H9 (cell line): ENCODE results near the gene HPSE. TPM values are rescaled to one million over a fixed set of nuclear protein-coding genes. Genes with fewer than 3 reads are reported as not detected.

ENCODE experiments used
- DNase-seq: peaks from one replicate; pipeline ENCODE4 v3.0.0-alpha.2; 2017
- H2AFZ ChIP-seq: one replicate; pipeline ENCODE4 v1.6.1; 2013; ENCODE audit warnings: mild to moderate bottlenecking, low read length, control low read depth, moderate library complexity
- H2AK5ac ChIP-seq: 2 replicates; pipeline ENCODE4 v1.6.1; 2013; ENCODE audit warnings: low read length, control low read depth, mixed read lengths; ENCODE audit not compliant: insufficient read length
- H2BK120ac ChIP-seq: one replicate; pipeline ENCODE4 v1.6.1; 2013; ENCODE audit warnings: low read depth, mild to moderate bottlenecking, low read length, control low read depth, inconsistent platforms; ENCODE audit not compliant: poor library complexity, severe bottlenecking
- H2BK12ac ChIP-seq: 2 replicates; pipeline ENCODE4 v1.6.1; 2013; ENCODE audit warnings: low read length, control low read depth, mixed read lengths, low read depth; ENCODE audit not compliant: insufficient read length
- H2BK15ac ChIP-seq: 2 replicates; pipeline ENCODE4 v1.6.1; 2013; ENCODE audit warnings: low read depth, low read length, control low read depth
- H2BK20ac ChIP-seq: one replicate; pipeline ENCODE4 v1.6.1; 2013; ENCODE audit warnings: low read depth, mild to moderate bottlenecking, low read length, control low read depth, inconsistent platforms; ENCODE audit not compliant: poor library complexity, severe bottlenecking
- H2BK5ac ChIP-seq: 2 replicates; pipeline ENCODE4 v1.6.1; 2013; ENCODE audit warnings: low read length, control low read depth, mixed read lengths; ENCODE audit not compliant: insufficient read length
- H3K14ac ChIP-seq: 2 replicates; pipeline ENCODE4 v1.6.1; 2013; ENCODE audit warnings: low read length, control low read depth; ENCODE audit not compliant: insufficient read depth
- H3K18ac ChIP-seq: 2 replicates; pipeline ENCODE4 v1.6.1; 2013; ENCODE audit warnings: low read depth, mild to moderate bottlenecking, mixed read lengths, low read length, control low read depth; ENCODE audit not compliant: insufficient read length
- H3K23ac ChIP-seq: 2 replicates; pipeline ENCODE4 v1.6.1; 2013; ENCODE audit warnings: low read length, control low read depth, mixed read lengths, low read depth; ENCODE audit not compliant: insufficient read length
- H3K23me2 ChIP-seq: 2 replicates; pipeline ENCODE4 v1.6.1; 2013; ENCODE audit warnings: low read depth, mild to moderate bottlenecking, mixed read lengths, low read length, control low read depth; ENCODE audit not compliant: insufficient read length, poor library complexity, severe bottlenecking
- H3K27ac ChIP-seq: 2 replicates; pipeline ENCODE4 v1.5.1; 2013; ENCODE audit warnings: low read length, control low read depth, mixed read lengths, low read depth; ENCODE audit not compliant: insufficient read length
- H3K27me3 ChIP-seq: 2 replicates; pipeline ENCODE4 v1.6.1; 2013; ENCODE audit warnings: low read length, control low read depth, inconsistent platforms; ENCODE audit not compliant: insufficient read depth
- H3K4ac ChIP-seq: 2 replicates; pipeline ENCODE4 v1.6.1; 2013; ENCODE audit warnings: low read depth, mild to moderate bottlenecking, control low read depth, inconsistent platforms, low read length, moderate library complexity
- H3K4me1 ChIP-seq: 2 replicates; pipeline ENCODE4 v1.6.1; 2013; ENCODE audit warnings: low read length, control low read depth, inconsistent platforms; ENCODE audit not compliant: insufficient read depth
- H3K4me2 ChIP-seq: 2 replicates; pipeline ENCODE4 v1.6.1; 2013; ENCODE audit warnings: low read length, control low read depth, mixed read lengths; ENCODE audit not compliant: insufficient read length, insufficient read depth
- H3K56ac ChIP-seq: 2 replicates; pipeline ENCODE4 v1.6.1; 2013; ENCODE audit warnings: low read depth, mild to moderate bottlenecking, mixed read lengths, low read length, control low read depth; ENCODE audit not compliant: insufficient read length
- H3K79me1 ChIP-seq: 2 replicates; pipeline ENCODE4 v1.6.1; 2013; ENCODE audit warnings: low read depth, mild to moderate bottlenecking, moderate library complexity, low read length, control low read depth, inconsistent platforms; ENCODE audit not compliant: insufficient read depth, poor library complexity, severe bottlenecking
- H3K79me2 ChIP-seq: 2 replicates; pipeline ENCODE4 v1.6.1; 2013; ENCODE audit warnings: low read length, control low read depth, inconsistent platforms; ENCODE audit not compliant: insufficient read depth
- H3K9ac ChIP-seq: 2 replicates; pipeline ENCODE4 v1.6.1; 2013; ENCODE audit warnings: low read length, control low read depth, mixed read lengths; ENCODE audit not compliant: insufficient read length; ENCODE audit errors: extremely low read depth
- H3K9me3 ChIP-seq: one replicate; pipeline ENCODE4 v1.6.1; 2013; ENCODE audit warnings: low read depth, low read length, inconsistent platforms; ENCODE audit not compliant: control insufficient read depth
- H3T11ph ChIP-seq: one replicate; pipeline ENCODE4 v1.6.1; 2013; ENCODE audit warnings: mild to moderate bottlenecking, low read length, control low read depth, inconsistent platforms
- H4K20me1 ChIP-seq: one replicate; pipeline ENCODE4 v1.6.1; 2013; ENCODE audit not compliant: control insufficient read depth, insufficient read length, insufficient read depth
- H4K5ac ChIP-seq: 2 replicates; pipeline ENCODE4 v1.6.1; 2013; ENCODE audit warnings: low read depth, mild to moderate bottlenecking, mixed read lengths, low read length, control low read depth; ENCODE audit not compliant: insufficient read length
- H4K8ac ChIP-seq: replicated peaks from 2 replicates; pipeline ENCODE4 v1.6.1; 2013; ENCODE audit warnings: low read length, control low read depth, mixed read lengths, low read depth; ENCODE audit not compliant: insufficient read length
- H4K91ac ChIP-seq: 2 replicates; pipeline ENCODE4 v1.6.1; 2013; ENCODE audit warnings: low read depth, mild to moderate bottlenecking, moderate library complexity, mixed read lengths, low read length, control low read depth; ENCODE audit not compliant: insufficient read length
- H3K27ac Mint-ChIP-seq, 3 experiments: 2 replicates in 2 of 3; 3 replicates in 1 of 3; pipeline ENCODE4 v1.8.0; 2020 to 2021; ENCODE audit warnings: mixed read lengths in 3 of 3, mild to moderate bottlenecking in 1 of 3, moderate library complexity in 1 of 3
- H3K27me3 Mint-ChIP-seq: 2 replicates; pipeline ENCODE4 v1.8.0; 2021; ENCODE audit warnings: low read depth, mild to moderate bottlenecking, moderate library complexity, mixed read lengths
- H3K36me3 Mint-ChIP-seq, 3 experiments: 2 replicates in 2 of 3; 3 replicates in 1 of 3; pipeline ENCODE4 v1.8.0; 2020 to 2021; ENCODE audit warnings: low read depth in 3 of 3, mixed read lengths in 3 of 3; ENCODE audit not compliant: insufficient read depth in 1 of 3
- H3K4me1 Mint-ChIP-seq, 2 experiments: 2 replicates each; pipeline ENCODE4 v1.8.0; 2020; ENCODE audit warnings: mixed read lengths in 2 of 2
- H3K4me3 Mint-ChIP-seq, 2 experiments: 2 replicates in 1 of 2; 3 replicates in 1 of 2; pipeline ENCODE4 v1.8.0; 2020 to 2021; ENCODE audit warnings: mild to moderate bottlenecking in 2 of 2, mixed read lengths in 2 of 2, moderate library complexity in 1 of 2
- H3K9me3 Mint-ChIP-seq, 2 experiments: 2 replicates in 1 of 2; 3 replicates in 1 of 2; pipeline ENCODE4 v1.8.0; 2020; ENCODE audit warnings: mild to moderate bottlenecking in 2 of 2, mixed read lengths in 2 of 2, moderate library complexity in 1 of 2
- CTCF ChIP-seq: fragments of 200-600 bp; sonication (generic); conservative IDR thresholded peaks from 3 replicates; pipeline ENCODE4 v1.8.0; 2021; ENCODE audit warnings: antibody characterized with exemption, mild to moderate bottlenecking
- WGBS: extraction: QIAGEN DNeasy Blood & Tissue Kit; methylation state at CpG from one replicate; pipeline ENCODE4 v1.1.7; 2013; ENCODE audit warnings: missing lambda C conversion rate, low lambda C conversion rate, mixed read lengths; ENCODE audit not compliant: insufficient read length; ENCODE audit errors: extremely low coverage; 5-methylcytosine and 5-hydroxymethylcytosine counted together
- total RNA-seq: library from RNA; stranded (reverse); gene quantifications from 2 replicates; pipeline ENCODE4 v1.2.1, GENCODE V29; 2021

The HPSE gene
- total RNA-seq, 1 experiment from 2014 or later: 2.0 TPM

- Histone ChIP-seq H3K4me2 (no peak overlapping the region), H2BK12ac (no peak overlapping the region), H3T11ph (no peak overlapping the region), H2BK5ac (no peak overlapping the region), H3K14ac (no peak overlapping the region), H2AFZ (no peak overlapping the region), H3K56ac (no peak overlapping the region), H4K91ac (no peak overlapping the region), H4K5ac (no peak overlapping the region), H3K9ac (no peak overlapping the region), H3K27me3 (no peaks in the 10 kb centered on the region), H3K27ac (no peak overlapping the region), H3K79me2 (no peaks in the 10 kb centered on the region), H2BK120ac (no peak overlapping the region), H3K79me1 (no peaks in the 10 kb centered on the region), H4K20me1 (no peaks in the 10 kb centered on the region), H3K23ac (no peak overlapping the region), H3K23me2 (no peaks in the 10 kb centered on the region), H2AK5ac (no peak overlapping the region), H3K4me1 (no peaks in the 10 kb centered on the region; the same call in 1 of the 2 replicates), H3K9me3 (no peaks in the 10 kb centered on the region), H3K4ac (no peak overlapping the region), H2BK15ac (no peak overlapping the region), H2BK20ac (no peak overlapping the region), H3K18ac (no peak overlapping the region), H4K8ac (no peak overlapping the region)
- H3K36me3 Mint-ChIP-seq: peaks cover 0 to 3% (median 0%) of the 10 kb centered on the region in 3 experiments; a peak in 1 of 7 replicates
- no peaks in the 10 kb centered on the region for H3K9me3 Mint-ChIP-seq
- WGBS: no CpG with 5 or more reads among the region's 1 CpG
- H3K27me3 Mint-ChIP-seq: no peaks in the 10 kb centered on the region
- TF ChIP-seq CTCF: no peak
- H3K4me3 Mint-ChIP-seq: no peak overlapping the region
- H3K4me1 Mint-ChIP-seq: peaks cover 5 to 6% of the 10 kb centered on the region in 2 experiments
- no peak for DNase-seq
- H3K27ac Mint-ChIP-seq: no peak overlapping the region
These were observed 79.1 kb downstream of the HPSE start for GRCh38 chr4:83255584-83255983.
